ENCODE data around the gene ZBTB7B.

Gene ZBTB7B

DNA sequence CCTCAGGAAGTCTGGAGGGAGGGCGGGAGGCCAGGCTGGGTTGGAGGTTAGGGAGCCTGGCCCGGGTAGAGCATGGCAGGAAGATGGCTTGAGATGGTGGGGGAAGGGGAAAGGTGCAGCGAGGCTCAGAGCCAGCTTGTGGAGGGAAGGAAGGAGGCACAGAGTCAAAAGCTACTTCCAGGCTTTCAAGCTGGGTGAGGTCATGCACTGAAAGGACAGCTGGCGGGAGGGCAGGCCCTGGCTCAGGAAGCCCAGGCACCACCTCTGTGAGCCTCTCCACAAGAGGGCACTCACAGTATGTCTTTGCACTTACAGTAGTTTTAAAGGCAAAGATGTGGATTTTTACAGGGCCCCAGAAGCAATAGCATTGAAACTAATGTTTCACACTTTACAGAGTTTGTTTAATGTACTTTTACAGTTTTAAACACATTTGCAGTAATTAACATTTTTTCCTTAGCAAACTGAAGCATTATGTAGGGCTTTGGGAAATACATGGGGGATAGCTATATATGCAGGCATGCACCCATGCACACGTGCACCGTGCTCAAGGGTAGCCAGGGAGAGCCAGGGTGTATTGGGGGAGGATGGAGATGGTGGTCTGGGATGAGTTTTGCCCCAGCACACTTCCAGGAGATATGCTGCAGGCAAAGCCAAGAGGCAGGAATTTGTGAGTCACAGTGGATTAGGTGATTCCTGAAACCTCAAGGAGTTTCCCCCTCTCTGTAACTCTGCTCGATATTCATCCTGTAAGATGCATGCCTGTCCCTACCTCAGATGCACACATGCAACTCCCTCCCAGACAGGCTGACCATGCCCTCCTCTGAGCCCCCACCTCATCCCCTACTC lies 42.4 kb downstream of the ZBTB7B start:
- TF ChIP-seq, protein P1, sequence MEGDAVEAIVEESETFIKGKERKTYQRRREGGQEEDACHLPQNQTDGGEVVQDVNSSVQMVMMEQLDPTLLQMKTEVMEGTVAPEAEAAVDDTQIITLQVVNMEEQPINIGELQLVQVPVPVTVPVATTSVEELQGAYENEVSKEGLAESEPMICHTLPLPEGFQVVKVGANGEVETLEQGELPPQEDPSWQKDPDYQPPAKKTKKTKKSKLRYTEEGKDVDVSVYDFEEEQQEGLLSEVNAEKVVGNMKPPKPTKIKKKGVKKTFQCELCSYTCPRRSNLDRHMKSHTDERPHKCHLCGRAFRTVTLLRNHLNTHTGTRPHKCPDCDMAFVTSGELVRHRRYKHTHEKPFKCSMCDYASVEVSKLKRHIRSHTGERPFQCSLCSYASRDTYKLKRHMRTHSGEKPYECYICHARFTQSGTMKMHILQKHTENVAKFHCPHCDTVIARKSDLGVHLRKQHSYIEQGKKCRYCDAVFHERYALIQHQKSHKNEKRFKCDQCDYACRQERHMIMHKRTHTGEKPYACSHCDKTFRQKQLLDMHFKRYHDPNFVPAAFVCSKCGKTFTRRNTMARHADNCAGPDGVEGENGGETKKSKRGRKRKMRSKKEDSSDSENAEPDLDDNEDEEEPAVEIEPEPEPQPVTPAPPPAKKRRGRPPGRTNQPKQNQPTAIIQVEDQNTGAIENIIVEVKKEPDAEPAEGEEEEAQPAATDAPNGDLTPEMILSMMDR (conservative IDR thresholded peaks at IDR 0.05), result peak; percentile 88
- H3K27ac ChIP-seq, result peak overlapping the region; percentile 26; the same call in 1 of the 2 replicates

DNA sequence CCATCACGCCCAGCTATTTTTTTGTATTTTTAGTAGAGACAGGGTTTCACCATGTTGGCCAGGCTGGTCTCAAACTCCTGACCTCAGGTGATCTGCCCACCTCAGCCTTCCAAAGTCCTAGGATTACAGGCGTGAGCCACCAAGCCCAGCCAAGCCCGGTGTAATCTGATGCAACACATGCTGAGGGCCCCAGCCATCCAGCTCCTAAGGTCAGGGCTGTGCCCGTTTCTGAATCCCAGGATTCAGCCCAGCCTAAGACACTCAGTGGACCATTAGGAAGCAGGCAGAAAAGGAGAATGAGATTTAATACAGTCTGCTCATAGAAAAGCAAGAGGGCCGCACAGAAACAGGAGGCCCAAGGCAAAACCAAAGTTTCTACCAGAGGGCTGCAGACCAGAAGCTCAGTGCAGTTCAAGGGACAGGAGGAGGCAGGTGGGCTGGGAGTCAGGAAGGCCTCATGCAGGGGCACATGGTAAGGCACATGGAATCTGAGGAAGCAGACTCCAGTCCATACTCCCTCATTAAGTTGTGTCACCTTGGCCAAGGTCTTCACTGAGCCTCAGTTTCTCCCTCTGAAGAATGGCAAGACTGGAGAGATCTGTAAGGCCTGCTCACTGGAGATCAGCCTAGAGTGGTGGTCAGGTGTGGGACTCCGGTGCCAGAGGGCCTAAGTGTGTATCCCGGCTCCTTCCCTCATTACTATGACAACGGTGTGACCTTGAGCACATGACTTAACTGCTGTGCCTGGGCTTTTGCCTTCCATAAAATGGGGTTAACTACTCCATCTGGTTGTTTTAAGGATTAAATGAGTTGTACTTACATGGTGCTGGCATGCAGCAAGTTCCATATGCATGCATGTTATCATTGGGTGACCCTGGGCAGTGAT lies 46.1 kb downstream of the ZBTB7B start:
- H3K27ac ChIP-seq, result peak overlapping the region; percentile 92
- TF ChIP-seq, protein P1 (conservative IDR thresholded peaks at IDR 0.05), result no peak

DNA sequence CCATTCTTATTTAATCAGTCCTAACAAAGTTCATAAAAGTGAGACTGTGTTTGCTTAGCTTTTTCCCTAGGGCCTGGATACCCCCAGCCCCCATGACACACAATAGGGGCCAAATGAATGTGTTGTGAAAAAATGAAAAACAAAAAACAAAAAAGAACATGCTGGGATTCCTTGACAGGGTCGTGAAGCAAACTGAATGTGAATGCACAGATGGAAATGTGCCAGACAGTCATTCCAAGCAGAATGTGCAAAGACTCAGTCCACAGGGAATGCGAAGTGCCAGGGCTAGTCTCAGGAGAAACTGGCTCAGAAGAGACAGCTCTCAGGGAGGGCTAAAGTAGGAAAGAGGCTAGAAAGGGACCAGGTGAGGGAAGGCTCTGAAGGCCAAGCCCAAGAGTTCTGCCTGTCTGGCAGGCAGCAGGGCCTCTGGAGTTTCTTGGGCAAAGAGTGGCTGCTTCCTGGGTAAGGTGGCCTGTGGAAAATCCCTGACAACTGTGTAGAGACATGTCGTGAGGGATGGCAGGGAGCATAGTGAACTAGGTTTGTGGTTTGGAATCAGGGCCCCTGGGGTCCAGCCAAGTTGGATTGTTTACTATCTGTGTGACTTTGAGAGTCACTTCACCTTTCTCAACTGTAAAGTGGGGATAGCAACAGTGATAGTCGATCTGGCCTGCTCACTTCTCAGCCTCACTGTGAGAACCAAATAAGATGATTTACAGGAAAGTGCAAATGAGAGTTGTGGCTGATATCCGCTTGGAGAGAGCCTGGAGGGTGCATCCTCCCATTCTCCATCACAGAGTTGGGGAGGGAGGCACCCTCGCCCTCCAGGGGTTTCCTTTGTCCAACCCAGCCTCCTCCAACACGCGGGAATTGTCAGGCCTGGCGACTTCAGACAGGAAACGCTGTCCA lies 47.3 kb downstream of the ZBTB7B start:
- TF ChIP-seq, protein P1 (conservative IDR thresholded peaks at IDR 0.05), result no peak
- H3K27ac ChIP-seq, result peak overlapping the region; percentile 92

DNA sequence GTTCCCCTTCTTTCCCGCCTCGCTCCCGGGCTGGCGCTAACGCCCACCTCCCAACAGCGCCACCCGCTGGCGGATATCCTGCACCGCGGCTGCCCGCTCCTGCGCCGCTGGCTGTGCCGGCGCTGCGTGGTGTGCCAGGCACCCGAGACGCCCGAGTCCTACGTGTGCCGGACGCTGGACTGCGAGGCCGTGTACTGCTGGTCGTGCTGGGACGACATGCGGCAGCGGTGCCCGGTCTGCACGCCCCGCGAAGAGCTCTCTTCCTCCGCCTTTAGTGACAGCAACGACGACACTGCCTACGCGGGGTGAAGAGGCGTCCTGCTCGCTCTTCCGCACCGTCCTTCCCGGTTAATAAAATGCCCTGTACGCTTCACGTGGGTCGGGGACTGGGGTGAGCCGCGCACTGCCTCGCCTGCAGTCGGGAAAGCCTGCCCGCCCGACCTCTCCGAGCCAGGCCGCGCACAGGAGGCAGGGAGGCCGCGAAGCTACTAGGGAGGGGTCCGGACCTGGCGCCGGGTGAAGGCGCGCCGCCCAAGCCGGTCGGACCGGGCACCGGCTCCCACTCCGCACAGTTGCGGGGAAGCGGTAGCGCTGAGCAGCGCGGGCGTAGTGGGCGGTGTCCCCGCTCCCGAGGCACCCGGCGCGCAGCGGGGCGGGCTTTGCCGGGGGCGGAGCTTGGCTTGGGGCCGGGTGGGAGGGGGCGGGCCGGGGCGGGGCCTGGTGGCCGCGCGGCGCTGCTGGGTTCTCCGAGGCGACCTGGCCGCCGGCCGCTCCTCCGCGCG lies 48.1 kb downstream of the ZBTB7B start, which contains the start of gene ADAM15:
ADAM15 (plus strand) TSS at position 757 of the 782 bp plus-strand sequence. CDS start 71 bp downstream, outside the sequence.
- peak within 1 kb of the TSS; percentile 92 for H3K27ac ChIP-seq
- TF ChIP-seq, protein P1 (conservative IDR thresholded peaks at IDR 0.05), result peak; percentile 97

DNA sequence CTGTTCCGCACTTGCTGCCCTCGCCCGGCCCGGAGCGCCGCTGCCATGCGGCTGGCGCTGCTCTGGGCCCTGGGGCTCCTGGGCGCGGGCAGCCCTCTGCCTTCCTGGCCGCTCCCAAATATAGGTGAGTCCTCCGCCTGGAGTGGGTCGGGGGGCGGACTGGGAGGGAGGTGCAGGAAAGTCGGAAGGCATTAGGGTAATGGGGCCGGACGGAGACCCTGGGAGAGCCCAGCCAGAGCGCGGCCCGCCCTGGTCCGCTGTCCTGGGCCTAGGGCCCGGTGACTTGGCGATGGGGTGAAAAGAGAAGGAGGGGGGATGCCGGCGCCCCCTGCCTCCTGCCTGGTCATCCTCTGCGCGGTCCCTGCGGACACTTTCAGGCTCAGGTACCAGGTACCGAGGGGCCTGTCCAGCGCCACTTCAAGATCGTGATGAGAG lies 48.8 kb downstream of the ZBTB7B start:
- H3K27ac ChIP-seq, result peak overlapping the region; percentile 92

More for the DNA sequence above, 48.8 kb downstream of the ZBTB7B start:
- TF ChIP-seq, protein P1 (conservative IDR thresholded peaks at IDR 0.05), result no peak
